A172 (cell line): Measurements from ENCODE around the gene NCAN. TPM values are rescaled to one million over a fixed set of nuclear protein-coding genes. Genes with fewer than 3 reads are reported as not detected.

Experiments
- DNase-seq: peaks from one replicate; pipeline ENCODE4 v3.0.0-alpha.2; 2015; ENCODE audit warnings: low spot score
- total RNA-seq: library from RNA; depleted of rRNA; stranded (reverse); fragments of >200 nt; shearing (Covaris generic); gene quantifications from 2 replicates; pipeline ENCODE4 v1.2.3, GENCODE V29; 2014

Gene NCAN
- total RNA-seq, 1 experiment from 2014 or later: not detected

DNA sequence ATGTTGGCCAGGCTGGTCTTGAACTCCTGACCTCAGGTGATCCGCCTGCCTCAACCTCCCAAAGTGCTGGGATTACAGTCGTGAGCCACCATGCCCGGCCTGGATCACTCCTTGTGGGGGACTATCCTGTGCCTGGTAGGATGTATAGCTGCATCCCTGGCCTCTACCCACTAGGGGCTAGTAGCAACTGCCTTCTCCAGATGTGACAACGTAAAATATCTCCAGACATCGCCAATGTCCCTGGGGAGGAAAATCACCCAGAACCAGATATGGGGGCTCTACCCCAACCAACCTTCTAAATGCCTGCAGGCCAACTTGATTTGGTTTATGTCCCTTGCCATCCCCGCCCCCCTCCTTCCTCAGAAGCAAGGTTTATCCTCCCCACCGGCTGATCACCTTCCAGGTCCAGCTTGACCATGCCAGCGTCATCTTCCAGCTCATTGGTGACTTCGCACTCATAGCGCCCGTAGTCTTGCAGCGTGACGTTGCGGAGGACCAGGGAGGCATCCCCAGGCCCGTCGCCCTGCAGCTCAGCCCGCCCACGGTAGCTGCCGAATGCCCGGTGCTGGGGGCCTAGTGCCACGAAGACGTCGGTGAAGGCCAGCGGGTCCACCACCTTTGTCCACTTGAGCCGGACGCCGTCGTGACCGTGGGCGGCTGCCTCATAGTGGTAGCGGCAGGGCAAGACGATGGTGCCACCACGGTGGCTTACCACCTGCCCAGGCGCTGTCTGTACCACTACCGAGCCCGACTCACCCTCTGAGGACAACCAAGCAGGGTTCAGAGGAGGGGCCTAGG is 48.9 kb downstream of the NCAN start:
- DNase-seq: no peak

GRCh38 chr19:19261350-19262189 is 49.8 kb downstream of the NCAN start:
- DNase-seq: no peak

GRCh38 chr19:19262190-19263057 is 50.7 kb downstream of the NCAN start:
- no peak for DNase-seq

DNA sequence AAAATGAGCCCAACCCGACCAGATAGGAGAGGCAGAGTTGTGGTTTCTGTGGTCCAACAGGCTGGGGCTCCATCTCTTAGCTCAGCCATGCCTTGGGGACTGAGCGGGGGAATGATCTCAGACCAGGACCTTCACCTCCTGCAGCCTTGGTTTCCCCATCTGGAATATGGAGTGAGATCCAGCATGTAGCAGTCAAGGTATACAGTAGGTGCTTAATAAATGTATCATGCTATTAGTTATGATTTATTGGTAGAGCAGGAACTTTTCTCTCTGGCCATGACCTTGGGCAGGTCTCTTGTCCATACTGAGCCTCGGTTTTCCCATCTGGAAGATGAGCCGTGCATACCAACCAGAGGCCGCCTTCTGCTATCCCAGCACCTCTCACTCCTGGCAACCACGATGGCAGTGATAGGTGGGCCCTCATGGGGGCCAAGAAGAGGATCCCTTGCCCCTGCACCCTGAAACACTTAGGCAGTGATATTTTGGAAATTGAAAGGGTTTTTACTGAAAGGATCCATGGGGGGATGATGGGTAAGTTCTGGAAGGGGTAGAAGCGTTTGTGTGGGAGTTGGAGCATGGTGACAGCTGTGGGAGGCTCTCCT is 52.2 kb downstream of the NCAN start:
- DNase-seq: no peak

DNA sequence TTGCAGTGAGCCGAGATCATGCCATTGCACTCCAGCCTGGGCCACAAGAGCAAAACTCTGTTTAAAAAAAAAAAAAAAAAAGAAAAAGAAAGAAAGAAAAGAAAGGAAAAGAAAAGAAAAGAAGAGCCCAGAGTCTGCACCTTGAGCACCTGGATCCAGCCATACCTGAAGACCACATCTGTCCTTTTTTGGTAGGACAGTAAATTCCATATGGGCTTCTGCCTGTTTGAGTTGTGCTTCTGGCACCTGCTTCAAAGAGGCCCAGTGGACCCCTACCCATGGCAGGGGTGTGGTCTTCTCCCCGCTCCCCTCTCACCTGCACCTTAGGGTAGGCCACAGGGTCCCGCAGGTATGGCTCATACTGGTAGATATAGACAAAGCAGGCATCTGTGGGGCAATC is 55.5 kb downstream of the NCAN start:
- DNase-seq: no peak

DNA sequence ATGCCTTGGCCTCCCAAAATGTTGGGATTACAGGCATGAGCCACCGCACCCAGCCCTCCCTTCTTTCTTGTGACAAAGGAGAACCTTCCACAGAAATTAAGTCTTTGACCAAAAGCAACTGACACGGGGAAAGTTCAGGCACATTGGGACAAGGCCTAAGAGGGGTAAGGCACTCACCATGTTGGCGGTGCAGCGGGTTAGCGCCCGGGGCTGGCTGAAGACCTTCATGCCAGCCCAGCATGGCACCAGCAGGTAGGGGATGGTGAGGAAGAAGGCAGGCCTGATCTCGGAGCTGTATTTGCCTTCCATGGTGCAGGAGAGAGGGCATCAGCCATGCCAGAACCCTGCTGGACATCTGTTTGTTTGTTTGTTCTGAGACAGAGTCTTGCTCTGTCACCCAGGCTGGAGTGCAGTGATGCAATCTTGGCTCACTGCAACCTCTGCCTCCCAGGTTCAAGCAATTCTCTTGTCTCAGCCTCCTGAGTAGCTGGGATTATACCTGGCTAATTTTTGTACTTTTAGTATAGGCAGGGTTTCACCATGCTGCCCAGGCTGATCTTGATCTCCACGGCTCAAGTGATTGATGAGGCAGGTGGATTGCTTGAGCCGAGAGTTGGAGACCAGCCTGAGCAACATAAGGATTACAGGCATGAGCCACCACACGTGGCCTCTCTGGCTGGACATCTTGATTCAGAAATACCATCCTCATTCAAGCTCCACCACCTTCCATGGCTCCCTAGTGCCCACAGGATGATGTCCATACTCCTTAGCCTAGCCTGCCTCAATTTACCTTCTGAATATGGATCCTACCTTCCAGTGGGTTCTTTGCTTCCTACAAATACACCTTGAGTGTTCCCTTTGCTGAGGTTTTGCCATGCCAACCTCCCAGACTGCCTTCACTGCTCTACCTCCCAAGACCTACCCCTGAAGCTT is 57.0 kb downstream of the NCAN start:
- no peak for DNase-seq

DNA sequence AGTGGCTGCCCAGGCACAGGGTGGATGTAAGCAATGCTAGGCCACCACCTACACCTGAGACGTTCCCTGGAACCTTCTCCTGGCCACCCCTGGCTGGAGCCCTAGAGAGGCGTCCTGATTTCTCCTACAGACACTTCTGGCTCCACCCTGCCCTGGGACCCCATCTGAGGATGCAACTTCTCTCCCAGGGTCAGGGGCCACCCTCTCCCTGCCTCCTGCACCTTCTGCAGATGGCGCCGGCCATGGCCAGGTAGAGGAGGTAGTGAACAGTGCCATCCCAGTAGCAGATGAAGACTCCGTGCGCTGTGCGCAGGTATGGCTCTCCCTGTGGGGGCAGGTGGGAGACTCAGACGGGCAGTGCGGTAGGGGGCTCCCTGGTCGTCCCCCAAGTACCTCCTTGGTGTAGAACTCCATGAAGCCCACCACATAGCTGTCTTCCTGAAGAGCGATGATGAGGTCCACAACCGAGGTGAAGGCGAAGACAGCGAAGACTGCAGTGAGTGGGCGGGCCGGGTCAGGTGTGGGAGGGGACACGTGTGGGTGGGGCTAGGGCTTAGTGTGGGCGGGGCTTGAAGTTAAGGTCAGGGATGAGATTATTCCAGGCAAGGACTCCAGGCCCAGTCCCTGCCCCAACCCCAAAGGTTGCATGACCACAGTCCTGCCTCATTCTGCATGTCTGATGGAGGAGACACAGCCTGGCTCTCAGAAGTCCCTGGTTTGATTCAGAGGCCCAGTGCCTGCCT is 58.4 kb downstream of the NCAN start:
- DNase-seq: no peak

GRCh38 chr19:19270749-19271571 is 59.2 kb downstream of the NCAN start:
- no peak for DNase-seq

GRCh38 chr19:19271828-19272599 is 60.3 kb downstream of the NCAN start:
- no peak for DNase-seq

GRCh38 chr19:19274146-19274545 is 62.4 kb downstream of the NCAN start:
- DNase-seq: no peak

DNA sequence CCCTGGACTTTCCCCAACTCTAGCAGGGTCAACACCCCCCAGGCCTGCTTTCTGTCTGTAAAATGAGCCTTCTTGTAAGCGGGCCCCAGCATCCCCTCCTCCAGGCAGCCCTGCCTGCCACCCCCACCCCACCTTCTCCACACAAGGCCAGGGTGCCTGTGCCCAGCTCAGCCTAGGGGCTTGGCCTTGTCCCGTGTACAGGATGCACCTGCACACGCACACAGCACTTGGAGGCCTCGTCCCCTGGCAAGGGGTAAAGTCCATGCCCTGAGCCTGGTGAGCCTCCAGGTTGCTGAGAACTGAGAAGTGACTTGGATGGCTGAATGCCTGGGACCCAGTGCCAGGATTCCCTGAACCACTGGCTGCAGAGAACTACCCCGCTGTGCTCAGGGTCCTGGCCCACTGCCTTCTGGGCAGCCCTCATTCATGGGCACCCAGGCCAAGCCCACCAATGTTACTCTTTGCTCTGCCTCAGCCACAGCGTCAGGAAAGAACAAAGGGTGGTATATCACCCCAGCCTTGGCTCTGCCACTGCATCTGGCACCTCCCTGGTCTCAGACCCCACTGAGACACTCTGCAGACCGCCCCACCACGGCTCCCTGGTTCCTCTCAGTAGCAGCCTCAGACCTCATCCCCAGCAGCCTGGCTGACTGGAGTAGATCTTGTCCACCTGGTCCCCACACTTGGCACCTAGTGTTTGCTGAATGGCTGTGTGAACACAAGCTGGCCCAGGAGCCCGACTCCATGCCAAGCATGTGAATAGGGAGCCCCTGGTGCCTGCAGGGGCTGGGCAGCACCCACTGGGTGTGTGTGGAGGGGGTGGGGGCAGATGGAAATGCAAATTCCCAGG is 63.2 kb downstream of the NCAN start:
- DNase-seq: no peak

- no peak for DNase-seq
Observed at GRCh38 chr19:19276386-19276785, 64.6 kb downstream of the NCAN start.

DNA sequence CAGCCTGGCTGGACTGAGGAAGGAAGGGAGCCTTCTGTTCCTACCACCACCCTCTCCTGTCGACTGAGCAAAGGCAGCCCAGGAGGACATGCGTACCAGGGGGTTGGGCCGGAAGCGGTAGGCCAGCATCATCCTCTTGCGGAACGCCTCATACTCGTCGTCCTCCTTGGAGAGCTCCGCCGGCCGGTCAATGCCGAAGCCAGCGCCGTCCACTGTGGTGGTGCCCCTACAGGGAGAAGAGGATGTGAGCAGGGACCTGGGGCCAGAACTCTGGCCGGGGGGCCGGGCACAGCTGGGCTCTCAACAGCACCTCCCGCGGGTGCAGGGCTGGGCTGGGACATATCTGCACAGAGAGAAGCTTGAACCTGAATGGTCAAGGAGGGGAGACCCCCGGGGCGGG is 65.1 kb downstream of the NCAN start:
- no peak for DNase-seq

GRCh38 chr19:19278315-19278714 is 66.6 kb downstream of the NCAN start:
- DNase-seq: no peak

DNA sequence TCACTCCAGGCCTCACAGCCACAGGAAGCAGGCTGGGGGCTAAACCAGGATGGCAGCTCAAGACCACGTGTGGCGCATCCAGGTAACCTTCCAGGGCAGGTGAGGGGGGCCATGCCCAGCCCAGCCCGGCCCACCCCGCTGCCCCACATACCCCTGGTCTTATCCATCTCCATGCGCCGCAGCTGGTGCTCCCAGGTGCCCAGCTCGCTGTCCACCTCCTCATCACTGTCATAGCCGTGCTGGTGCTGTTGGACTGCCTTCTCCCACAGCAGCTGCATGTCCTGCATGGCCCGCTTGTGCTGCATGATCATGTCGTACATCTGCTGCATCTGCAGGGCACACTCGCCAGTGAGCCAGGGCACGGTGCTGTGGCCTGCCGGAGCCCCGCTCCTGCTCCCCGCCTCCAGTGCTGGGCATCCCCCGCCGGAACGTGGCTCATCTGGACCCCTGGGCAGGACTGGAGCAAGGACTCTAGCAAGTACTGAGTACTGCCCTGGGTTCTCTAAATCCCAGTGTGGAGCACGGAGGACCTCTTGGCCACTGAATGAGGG is 67.4 kb downstream of the NCAN start:
- no peak for DNase-seq

DNA sequence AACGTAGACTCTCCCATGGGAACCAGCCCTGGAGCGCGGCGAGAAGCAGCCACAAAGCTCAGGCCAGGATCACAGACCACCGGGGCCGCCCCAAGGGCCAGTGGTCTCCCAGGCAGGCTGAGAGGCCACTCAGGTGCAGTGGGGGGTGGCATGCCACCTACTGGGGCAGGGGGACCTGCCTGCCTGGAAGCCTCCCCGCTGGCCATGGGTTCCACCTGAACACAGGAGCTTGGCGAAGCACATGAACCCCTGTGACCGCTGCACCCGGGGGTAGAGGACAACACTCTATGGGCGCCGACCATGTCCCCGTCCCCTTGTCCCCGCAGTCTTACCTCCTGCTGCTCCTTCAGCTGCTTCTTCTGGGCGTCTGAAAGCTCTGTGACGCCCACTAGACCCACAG is 68.1 kb downstream of the NCAN start:
- DNase-seq: no peak

GRCh38 chr19:19280561-19280960 is 68.8 kb downstream of the NCAN start:
- no peak for DNase-seq
